Vagina (tissue), 2 donors: ENCODE data around the gene RALB.

Experiments
- POLR2A ChIP-seq, 2 donors: fragments of 450-650 bp; IDR thresholded peaks; one replicate each; pipeline ENCODE4 v1.6.1; 2017; ENCODE audit warnings: antibody characterized with exemption in 2 of 2, mild to moderate bottlenecking in 2 of 2, moderate library complexity in 2 of 2
- POLR2AphosphoS5 ChIP-seq, 2 donors: sonication (generic); formaldehyde crosslinking; IDR thresholded peaks; one replicate each; pipeline ENCODE4 v1.9.0; 2017; ENCODE audit warnings: antibody characterized with exemption in 2 of 2, mild to moderate bottlenecking in 2 of 2, low read depth in 1 of 2; ENCODE audit not compliant: insufficient read depth in 1 of 2
- TF ChIP-seq, protein P1 (sequence below), 3 experiments: fragments of 450-650 bp in 2 of 3; fragments of 200-600 bp in 1 of 3; sonication (generic) in 1 of 3; IDR thresholded peaks; one replicate each; pipeline ENCODE4 v1.5.1; 2017 to 2019; ENCODE audit warnings: antibody characterized with exemption in 3 of 3, mild to moderate bottlenecking in 2 of 3, moderate library complexity in 2 of 3

- TF ChIP-seq, protein P1, sequence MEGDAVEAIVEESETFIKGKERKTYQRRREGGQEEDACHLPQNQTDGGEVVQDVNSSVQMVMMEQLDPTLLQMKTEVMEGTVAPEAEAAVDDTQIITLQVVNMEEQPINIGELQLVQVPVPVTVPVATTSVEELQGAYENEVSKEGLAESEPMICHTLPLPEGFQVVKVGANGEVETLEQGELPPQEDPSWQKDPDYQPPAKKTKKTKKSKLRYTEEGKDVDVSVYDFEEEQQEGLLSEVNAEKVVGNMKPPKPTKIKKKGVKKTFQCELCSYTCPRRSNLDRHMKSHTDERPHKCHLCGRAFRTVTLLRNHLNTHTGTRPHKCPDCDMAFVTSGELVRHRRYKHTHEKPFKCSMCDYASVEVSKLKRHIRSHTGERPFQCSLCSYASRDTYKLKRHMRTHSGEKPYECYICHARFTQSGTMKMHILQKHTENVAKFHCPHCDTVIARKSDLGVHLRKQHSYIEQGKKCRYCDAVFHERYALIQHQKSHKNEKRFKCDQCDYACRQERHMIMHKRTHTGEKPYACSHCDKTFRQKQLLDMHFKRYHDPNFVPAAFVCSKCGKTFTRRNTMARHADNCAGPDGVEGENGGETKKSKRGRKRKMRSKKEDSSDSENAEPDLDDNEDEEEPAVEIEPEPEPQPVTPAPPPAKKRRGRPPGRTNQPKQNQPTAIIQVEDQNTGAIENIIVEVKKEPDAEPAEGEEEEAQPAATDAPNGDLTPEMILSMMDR (IDR thresholded peaks at IDR 0.05) = no peak
- TF ChIP-seq POLR2AphosphoS5 (IDR thresholded peaks at IDR 0.05; ENCODE audit: insufficient read depth in 1 of 2, low read depth in 1 of 2) (no peak), POLR2A (IDR thresholded peaks at IDR 0.05) (no peak)
Measured at GRCh38 chr2:120203251-120204021, 49.2 kb upstream of the RALB start.
